GM12891 (cell line): Measurements from ENCODE around the gene ZBTB20.

Source experiments
- PAX5 ChIP-seq: IDR thresholded peaks from 2 replicates; pipeline ENCODE4 v1.6.1; 2011; ENCODE audit warnings: low read length, moderate library complexity, mild to moderate bottlenecking; ENCODE audit not compliant: insufficient read depth, severe bottlenecking
- POLR2A ChIP-seq: IDR thresholded peaks from 2 replicates; pipeline ENCODE4 v1.6.1; 2011; ENCODE audit warnings: low read depth, low read length, control low read depth
- POLR2AphosphoS5 ChIP-seq: IDR thresholded peaks from 2 replicates; pipeline ENCODE4 v1.6.1; 2011; ENCODE audit warnings: low read depth, low read length, control low read depth
- POU2F2 ChIP-seq: IDR thresholded peaks from 2 replicates; pipeline ENCODE4 v1.6.1; 2011; ENCODE audit warnings: low read depth, mild to moderate bottlenecking, control low read depth, low read length, moderate library complexity
- SPI1 ChIP-seq: IDR thresholded peaks from 2 replicates; pipeline ENCODE4 v1.6.1; 2011; ENCODE audit warnings: low read depth, low read length, control low read depth
- TAF1 ChIP-seq: IDR thresholded peaks from 2 replicates; pipeline ENCODE4 v1.6.1; 2011; ENCODE audit warnings: low read depth, low read length, control low read depth

DNA sequence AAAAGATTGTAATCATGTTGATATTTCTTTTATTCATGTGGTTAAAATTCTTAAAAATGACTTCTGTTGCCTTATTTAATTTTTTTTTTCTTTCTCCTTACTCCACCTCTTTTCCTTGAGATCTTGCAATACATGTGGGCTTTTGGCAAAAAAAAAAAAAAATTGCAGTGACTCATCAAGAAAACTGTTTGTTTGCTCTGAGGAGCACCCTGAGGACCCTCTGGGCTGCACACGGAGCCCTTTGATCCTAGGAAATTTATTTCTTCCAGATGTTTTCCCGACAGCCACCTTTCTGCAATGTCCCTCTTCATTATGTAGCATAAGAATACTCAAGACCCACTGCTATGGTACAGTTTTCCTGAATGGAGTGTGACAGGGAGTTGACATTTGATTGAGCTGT is 371.7 kb downstream of the ZBTB20 start:
- TF ChIP-seq PAX5, result no peak
- TF ChIP-seq TAF1, result no peak
- no peak for TF ChIP-seq POLR2A
- no peak for TF ChIP-seq POLR2AphosphoS5
- no peak for TF ChIP-seq SPI1
- no peak for TF ChIP-seq POU2F2
